ENCODE results near the gene COPB2.

GRCh38 chr3:139332092-139332491 lies 57.4 kb downstream of the COPB2 start:
- TF ChIP-seq CTCF (IDR thresholded peaks at IDR 0.05): no peak
- no peak for TF ChIP-seq TCF12 (IDR thresholded peaks at IDR 0.05)
- TF ChIP-seq PBX3 (IDR thresholded peaks at IDR 0.05): no peak

All from SK-N-SH (cell line).